NCI-H1105 (cell line): ENCODE measurements around the gene PRRC2C.

Source experiments
- DNase-seq: peaks from one replicate; lab custom pipeline; 2025; lab: John Stamatoyannopoulos, UW

Gene PRRC2C

DNA sequence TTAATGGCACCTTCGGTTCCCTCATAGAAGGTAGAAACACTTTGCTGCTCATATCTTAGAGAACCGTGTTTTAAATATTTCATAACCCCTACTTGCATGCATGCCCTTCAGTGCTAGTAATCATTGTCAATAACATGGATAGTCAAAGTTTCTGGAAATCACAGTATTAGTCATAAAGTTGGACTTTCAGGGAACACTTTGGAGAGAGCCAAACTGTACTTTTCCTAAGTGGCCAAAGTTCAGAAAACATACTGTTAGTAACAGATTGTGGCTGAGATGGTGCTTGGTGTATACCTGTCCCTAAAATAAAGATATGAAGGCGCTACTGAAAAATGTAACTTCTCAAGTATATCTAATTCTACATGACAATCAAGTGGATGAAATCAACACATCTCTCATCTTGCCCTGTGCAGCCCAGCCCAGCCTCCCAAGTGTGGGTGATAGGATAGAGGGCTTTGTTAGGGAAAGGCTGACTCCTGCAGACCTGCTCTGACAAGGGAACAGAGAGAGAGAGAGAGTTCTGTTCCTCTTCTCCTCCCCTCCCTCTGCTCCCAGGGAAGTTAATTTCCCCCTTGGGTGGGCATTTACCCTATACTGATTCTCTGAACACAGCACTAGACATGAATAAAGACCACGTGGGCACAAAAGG lies 152.7 kb downstream of the PRRC2C start:
- no peak for DNase-seq

DNA sequence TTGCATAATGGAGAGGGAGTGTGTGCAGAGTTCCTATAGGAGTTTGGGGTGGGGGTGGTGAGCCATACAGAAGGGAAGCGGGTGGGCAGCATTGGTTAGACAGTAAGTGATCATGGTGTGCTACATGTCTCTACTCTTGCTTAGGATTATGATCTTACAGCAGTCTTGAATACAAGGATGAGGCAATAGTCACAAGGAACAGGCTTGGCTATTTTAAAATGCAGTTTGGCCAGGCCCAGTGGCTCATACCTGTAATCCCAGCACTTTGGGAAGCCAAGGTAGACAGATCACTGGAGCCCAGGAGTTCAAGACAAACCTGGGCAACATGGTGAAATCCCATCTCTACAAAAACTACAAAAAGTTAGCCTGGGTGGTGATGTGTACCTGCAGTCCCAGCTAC lies 154.9 kb downstream of the PRRC2C start:
- DNase-seq, result no peak

DNA sequence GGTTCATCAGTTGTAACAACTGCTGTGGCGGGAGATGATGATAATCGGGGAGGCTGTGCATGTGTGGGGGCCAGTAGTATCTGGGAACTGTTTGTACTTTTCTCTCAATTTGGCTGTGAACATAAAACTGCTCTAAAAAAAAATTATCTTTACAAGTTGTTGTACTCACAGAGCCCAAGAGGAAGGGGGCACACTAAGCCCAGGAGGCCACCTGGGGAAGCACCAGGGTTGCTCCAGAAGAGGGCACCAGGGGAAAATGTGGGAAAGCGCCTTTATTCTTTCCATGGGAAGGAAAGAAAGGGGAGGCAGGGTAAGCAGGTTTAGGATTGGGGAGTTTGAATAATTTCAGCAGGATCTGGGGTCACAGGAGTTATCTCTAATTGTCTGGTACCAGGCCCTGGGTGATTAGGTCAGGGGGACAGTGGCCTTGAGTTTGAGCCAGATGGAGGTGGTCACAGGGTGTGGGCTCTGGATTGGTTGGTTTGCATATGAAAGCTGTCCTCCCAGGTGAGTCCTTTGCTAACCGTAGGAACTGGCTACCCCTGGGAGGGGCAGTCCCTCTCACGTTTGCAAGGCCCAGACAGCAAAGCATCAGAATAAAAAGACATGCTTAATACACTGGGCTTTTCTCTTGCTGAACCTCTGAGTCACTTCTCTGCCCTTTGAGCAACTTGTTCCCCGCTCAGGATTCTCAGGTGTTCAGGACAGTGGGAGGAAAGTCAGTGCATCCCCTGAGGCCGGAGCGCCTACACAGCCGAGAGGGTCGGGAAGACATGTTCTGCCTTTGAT lies 155.9 kb downstream of the PRRC2C start:
- DNase-seq, result no peak

DNA sequence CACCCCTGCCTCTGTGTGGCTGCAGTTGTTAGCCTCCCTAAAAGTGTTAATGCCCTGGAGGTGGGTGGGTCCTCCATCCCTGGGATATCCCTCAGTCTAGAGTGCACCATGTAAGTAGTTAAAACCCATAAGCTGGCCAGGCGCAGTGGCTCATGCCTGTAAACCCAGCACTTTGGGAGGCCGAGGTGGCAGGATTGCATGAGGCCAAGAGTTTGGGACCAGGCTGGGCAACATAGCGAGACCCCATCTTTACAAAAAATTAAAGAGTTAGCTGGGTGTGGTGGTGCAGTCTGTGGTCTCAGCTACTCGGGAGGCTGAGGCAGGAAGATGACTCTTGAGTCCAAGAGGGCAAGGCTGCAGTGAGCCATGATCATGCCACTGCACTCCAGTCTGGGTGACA lies 156.9 kb downstream of the PRRC2C start:
- no peak for DNase-seq
